HS-27A (cell line): ENCODE results near the gene PLEKHM2.

Experiments
- DNase-seq: peaks from one replicate; pipeline ENCODE4 v3.0.0-alpha.2; 2012; ENCODE audit warnings: low read depth, missing footprints

Gene PLEKHM2

DNA sequence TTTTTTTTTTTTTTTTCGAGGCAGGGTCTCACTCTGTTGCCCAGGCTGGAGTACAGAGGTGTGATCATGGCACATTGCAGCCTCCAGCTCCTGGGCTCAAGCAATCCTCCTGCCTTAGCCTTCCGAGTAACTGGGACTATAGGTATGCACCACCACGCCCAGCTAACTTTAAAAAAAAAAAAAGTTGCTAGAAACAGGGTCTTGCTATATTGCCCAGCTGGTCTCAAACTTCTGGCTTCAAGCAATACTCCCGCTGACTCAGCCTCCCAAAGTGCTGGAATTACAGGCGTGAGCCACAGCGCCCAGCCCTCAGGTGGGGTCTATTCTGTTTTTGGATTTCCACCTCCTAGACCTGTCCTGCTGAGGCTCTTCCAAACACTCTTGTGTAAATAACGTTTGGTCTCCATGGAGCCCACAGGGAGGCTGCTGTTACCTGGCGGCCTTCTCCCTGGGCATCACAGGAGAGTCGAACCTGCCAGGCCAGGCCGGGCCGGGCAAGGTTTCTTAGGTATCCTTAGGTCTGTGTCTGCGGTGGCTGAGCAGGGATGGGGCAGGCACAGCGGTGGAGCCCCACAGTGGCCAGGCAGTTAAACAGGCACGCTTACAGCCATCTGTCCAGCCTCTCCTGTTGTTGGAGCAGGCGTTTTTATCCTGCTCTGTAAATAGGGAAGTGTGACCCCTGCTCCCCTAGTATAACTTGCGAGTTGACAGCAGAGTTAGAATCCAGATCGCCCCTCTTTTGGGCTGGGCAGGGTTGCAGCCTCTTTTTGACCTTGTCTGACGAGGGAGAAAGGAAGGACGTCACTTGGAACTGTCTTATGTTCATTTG, 18.8 kb downstream of the PLEKHM2 start:
- no peak for DNase-seq

DNA sequence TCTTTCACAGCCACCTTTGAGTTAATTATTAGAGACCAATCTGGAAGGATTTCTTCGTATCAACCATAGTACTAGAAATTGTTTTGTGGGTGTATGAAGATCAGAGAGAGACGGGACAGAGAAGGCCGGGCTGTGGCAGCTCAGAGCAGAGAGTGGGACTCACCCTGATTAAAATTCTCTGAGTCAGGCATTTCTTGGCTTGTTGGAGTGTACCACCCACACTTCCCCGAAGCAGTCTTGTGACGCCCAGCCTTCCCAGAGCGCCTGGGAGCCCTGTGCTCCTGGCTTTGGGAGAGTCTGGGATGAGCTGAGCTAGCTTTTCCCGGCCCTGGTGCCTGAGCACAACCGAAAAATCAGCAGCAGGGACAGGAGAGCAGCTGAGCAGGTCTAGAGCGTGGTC, 19.4 kb downstream of the PLEKHM2 start:
- DNase-seq: no peak

DNA sequence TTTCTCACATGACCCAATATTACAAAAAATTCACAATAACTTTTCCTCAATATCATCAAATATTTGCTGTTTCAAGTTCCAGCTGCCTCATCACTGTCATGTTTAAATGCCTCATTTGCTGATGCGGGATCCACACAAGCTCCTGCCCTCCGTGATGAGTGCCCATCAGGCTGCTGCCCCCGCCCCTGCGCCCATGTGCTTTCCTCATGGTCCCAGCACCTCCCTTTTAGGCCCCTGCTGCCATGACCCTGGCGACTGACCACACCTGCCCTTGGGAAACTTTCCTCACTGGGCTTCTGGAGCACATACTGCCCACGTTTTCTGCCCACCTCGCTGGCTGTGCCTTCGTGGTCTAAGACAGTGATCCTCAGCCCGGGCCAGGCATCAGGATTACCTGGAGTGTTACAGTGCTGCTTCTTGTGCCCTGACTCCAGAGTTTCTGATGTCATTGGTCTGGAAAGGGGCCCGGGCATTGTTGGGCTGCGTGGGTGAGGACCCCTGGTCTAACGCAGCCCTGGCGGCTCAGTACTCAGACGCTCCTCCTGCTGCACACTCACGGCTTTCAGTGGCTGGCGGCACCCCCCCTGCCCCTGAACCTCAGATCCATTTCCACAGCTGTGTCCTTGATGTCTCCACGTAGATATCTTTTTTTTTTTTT, 20.5 kb downstream of the PLEKHM2 start:
- no peak for DNase-seq

DNA sequence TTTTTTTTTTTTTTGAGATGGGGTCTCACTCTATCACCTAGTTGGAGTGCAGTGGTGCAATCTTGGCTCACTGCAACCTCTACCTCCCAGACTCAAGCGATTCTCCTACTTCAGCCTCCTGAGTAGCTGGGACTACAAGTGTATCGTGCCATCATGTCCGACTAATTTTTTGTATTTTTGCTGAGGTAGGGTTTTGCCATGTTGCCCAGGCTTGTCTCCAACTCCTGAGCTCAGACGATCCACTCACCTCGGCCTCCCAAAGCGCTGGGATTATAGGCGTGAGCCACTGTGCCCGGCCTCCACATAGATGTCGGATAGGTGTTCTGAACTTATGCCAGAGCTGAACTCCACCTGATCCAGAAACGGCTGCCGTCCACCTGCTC, 21.1 kb downstream of the PLEKHM2 start:
- no peak for DNase-seq

DNA sequence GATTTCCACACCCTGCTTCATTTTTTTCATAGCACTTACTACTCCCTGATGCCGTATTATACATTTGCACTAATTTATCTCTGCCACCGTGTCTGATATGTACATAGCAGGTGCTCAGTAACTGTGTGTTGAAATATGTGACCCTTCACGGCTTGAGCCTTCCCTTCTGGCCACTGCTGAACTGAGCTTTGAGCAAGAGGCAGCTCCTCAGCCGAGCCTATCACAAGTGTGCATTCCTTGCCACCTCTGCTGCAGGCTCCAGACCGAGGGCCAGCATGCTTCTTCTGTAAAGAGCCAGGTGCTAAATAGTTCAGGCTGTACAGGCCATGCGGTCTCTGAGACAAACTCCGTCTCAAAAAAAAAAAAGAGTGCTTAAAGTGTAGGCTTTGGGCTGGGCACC, 22.6 kb downstream of the PLEKHM2 start:
- DNase-seq: no peak

DNA sequence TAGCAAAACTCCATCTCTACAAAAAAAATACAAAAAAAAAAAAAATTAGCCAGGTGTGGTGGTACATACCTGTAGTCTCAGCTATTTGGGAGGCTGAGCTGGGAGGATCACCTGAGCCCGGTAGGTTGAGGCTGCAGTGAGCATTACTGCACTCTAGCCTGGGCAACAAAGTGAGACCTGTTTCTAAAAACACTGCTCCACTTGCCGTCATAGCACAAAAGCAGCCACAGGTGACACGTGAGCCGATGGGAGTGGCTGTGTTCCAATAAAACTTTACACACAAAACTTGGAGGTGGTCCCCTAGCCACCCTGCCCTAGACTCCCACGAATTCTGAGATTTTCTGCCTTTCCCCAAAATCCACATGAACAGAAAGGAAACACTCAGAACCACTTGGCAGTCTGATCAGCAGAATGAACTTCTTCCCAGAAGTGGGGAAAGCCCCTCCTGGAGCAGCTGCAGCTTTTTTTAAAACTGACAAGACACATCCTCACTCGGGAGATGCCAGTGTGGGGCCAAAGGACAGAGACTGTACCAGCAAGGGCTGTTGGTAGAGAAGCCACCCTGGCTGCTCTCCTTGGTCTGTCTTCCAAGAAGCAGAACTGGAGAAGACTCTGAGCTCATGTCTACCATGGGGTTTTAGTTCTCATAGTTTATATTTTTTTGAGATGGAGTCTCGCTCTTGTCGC, 23.3 kb downstream of the PLEKHM2 start:
- no peak for DNase-seq

DNA sequence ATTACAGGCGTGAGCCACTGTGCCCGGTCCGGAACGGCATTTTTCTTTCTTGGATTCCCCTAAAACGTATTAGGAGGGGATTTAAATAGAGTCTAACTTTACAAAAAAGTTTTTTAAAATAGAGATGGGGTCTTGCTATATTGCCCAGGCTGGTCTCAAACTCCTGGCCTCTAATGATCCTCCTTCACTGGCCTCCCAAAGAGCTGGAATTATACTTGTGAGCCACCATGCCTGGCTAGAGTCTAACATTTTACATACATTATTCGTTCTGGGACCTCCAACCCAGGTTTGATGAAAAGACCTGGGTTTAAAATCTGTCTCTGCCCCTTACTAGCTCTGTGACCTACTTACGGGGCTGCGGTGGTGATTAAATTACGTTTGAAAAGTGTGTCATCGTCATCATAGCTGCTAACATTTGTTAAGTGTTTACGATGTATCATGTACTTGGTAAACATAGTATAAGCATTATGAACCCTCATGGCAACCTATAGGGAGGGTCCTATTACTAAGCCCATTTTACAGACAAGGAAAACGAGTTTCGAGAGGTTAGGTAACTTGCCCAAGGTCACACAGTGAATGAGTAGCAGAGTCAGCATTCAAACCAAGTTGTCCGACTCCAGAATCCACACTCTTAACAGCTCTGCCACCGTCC, 24.5 kb downstream of the PLEKHM2 start:
- no peak for DNase-seq

DNA sequence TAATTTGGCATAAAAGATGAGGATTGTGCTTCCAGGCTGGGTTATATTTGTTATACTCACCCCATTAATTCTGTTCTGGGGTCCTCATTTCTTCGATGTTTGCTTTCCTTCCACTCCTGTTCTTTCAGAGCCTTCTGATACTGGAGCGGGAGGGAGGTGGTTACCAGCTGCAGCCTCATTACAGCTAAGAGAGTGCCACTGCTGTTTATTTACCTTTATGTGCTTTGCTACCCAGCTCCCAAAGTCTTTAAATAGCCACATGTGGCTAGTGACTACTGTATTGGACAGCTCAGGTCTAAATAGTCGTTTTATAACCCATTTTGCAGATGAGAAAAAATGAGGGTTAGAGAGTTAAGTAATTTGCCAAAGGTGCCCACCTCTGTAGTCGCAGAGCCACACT, 25.1 kb downstream of the PLEKHM2 start:
- no peak for DNase-seq

DNA sequence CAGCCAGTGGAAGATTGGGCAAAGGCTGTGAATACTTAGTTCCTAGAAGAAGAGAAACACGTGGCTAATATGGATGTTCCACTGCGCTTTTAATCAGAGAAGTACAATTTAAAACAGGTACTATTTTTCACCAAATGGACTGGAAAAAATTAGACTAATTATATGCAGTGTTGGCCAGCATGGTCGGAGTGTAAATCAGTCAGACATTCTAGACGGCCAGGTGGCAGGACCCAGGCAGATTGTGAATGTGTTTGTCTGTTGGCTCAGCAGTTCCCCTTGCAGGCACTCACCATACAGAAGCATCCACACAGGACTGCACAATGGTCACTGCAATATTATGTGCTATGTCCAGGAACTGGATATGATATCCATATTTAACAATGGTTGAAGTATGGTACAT, 28.0 kb downstream of the PLEKHM2 start:
- DNase-seq: no peak

DNA sequence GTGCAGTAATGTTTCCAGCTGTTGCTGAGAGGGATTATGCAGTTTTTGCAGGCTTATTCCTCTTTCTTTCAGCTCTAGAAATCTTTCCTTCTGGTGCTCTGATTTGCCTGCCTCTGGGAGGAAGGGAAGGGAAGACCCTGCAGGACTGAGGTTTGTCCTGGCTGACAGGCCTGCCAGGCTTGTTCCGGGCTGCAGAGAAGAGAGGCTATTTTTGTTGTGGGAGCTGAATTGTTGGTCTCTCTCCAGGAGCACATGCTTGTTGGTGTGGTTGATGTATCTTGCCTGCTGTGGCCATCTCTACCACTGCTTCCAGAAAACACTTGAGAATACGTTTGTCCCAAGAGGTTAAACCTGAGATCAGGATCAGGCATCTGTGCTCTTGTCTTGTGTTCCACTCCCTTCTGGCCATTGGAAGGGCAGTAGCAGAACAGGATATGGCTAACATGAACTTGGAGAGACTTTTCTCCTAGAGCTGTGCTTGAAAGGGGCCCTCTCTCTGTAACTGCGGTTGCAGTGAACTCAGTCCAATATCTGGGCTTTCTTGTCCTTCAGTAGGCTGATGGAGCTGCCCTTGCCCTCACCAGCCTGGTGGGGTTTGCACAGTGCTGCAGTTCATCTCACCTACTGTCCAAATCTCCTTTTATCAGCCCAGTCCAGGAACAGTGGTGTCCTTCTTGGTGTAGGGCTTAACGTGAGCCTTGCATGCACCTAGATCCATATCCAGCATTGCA, 30.5 kb downstream of the PLEKHM2 start:
- no peak for DNase-seq

DNA sequence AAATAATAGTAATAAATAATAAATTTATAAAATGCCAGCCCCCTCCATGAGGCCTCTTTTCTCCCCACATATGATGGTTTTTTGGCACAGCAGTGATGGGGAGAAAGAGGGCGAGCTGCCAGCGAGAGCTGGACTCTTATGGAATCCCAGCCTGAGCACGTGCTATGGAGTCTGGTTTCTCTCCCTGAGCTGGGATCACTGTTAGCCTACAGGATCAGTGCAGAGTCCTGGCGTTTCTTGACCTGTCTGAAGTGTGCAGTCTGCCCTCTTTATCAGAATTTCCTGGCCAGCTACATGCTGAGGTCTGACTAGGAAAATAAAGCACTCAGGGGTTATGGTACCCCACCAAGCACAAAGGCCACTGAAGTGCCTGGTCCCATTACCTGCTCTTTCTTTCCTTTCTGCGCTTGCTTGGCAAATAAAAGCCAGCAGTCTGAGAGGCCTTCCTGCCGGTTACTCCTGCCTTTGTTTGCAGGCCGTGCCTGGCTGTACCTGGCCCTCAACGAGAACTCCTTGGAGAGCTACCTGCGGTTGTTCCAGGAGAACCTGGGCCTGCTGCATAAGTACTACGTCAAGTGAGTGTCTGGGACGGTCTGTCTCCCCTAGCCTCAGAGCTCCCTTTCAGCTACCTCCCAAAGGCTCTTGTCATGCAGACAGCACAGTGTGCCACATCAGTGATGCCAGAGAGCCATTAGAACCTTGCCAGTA, 33.5 kb downstream of the PLEKHM2 start:
- DNase-seq: no peak

DNA sequence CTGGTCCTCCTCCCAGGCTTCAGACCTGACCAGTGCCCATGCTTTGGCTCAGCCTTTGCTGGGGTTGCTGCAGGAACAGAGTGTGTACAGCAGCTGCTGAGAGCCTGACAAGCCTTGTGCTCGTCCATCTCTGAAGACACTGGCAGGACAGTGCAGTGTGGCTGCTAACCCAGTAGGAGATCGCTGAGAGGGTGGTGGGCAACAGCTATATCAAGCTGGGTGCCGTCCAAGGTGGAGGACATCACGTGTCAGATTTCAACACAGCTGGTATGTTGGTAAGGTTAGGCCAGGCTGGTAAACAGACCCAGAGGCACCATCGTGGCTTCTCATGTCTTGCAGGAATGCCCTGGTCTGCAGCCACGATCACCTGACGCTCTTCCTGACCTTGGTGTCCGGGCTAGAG, 34.1 kb downstream of the PLEKHM2 start:
- no peak for DNase-seq

DNA sequence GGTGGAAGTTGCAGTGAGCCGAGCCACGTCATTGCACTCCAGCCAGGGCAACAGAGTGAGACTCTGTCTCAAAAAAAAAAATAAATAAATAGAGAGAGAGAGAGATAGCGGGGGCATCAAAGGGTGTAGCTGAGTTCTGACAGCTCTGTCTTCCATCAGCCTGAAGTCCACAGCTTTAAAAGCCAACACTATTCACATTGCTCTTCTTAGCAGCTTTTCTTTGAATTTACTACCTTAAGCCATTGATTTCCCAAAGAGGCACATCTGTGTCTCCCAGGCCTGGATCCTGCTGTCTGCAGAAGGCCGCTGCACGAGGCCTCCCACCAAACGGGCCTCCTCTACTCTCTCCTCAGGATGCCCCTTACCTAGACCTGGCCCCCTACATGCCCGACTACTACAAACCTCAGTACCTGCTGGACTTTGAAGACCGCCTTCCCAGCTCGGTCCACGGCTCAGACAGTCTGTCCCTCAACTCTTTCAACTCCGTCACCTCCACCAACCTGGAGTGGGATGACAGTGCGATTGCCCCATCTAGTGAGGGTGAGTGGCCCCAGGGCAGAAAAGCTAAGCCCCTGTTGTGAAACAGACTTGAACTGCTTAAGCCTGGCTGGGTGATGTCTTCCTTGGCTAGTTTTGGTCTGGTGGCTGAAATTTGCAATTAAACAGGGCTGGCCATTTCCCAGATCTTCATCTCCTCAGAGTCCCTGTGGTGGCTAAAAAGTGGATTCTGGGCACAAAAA, 35.4 kb downstream of the PLEKHM2 start:
- no peak for DNase-seq

DNA sequence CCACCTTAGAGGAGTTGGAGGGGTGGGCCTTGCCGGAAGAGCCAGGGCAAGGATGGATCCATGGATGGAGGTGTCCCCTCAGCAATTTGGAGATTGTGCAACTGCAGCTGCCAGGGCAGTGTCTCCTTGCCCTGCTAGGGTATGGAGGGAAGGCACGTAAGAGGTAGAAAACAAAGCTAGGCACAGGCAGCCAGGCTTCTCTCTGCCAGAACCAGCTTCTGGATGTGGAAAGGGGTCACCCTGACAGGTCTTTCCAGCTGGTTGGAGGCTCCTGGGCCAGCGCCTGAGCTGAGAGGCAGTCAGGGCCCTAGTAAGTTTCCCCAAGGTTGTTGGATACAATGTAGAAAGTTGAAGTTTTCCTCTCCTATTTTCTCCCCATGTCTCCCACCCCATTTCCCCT, 36.7 kb downstream of the PLEKHM2 start:
- no peak for DNase-seq

DNA sequence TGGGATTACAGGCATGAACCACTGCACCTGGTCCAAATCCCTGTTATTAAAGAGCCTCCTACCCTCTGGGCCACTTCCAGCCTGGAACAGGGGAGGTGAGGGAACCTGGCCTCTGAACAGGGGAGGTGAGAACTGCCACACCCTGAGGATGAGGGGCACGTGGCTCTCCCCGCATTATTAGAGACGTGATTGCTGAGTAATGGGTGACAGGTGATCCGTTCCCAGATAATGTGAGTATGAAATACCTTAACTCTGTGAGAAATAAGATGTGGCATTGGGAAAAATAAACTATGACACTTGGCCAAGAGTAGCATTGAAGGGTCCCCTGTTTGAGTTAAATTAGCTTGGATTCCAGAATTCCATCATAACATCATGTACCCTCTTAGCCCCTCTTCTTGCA, 38.3 kb downstream of the PLEKHM2 start:
- no peak for DNase-seq

DNA sequence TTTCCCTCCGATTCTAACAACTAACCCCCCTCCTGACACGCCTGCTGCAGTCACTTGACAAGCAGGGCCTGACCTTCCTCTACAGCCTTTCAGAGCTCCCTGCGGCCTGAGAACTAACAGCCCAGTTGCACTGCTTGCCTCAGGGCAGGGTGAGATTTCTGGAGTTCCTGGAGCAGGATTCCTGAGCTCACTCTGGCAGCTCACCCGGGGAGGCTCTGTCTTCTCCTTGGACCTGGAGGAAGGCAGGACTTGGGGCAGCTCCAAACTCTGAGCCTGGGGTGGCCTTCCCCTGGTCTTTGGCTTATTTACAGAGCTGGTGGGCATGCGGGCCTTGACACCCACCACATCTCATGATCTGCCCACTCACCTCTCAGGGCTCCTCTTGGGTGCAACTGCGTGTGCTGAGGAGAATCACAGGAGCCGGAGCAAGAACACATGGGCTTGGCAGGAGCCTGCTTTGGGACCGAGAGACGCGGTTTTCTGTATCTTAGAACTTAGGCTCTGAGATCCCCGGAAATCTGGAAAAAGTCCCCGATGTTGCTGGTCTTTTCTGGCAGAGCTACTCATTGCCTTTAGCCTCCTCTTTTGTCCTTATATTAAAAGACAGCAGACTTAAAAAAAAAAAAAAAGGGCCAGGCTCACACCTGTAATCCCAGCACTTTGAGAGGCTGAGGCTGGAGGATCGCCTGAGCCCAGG, 38.9 kb downstream of the PLEKHM2 start:
- DNase-seq: no peak

DNA sequence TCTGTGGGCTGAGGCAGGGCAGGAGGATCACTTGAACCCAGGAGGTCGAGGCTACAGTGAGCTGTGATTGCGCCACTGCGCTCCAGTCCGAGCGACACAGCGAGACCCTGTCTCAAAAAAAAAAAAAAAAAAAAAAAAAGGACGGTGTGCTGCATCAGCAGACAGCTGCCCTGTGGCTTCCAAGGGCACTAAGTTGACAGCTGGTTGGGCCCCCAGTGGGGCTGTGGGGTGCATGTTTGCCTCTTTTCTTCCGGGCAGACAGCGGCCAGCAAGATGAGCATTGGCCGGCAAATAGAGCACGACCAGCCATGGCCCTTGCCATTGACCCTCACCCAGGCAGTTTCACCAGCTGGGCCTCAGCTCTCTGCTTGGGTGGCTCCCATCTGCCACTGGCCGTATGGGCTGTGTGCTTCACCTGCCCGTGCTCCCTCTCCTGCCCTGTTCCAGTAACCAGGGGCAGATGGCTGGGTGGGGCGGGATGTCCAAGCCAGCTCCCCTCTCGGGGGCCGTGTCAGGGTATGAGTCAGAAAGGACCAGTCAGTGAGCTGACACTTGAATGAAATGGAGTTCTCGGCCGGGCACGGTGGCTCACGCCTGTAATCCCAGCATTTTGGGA, 39.6 kb downstream of the PLEKHM2 start:
- DNase-seq: no peak

DNA sequence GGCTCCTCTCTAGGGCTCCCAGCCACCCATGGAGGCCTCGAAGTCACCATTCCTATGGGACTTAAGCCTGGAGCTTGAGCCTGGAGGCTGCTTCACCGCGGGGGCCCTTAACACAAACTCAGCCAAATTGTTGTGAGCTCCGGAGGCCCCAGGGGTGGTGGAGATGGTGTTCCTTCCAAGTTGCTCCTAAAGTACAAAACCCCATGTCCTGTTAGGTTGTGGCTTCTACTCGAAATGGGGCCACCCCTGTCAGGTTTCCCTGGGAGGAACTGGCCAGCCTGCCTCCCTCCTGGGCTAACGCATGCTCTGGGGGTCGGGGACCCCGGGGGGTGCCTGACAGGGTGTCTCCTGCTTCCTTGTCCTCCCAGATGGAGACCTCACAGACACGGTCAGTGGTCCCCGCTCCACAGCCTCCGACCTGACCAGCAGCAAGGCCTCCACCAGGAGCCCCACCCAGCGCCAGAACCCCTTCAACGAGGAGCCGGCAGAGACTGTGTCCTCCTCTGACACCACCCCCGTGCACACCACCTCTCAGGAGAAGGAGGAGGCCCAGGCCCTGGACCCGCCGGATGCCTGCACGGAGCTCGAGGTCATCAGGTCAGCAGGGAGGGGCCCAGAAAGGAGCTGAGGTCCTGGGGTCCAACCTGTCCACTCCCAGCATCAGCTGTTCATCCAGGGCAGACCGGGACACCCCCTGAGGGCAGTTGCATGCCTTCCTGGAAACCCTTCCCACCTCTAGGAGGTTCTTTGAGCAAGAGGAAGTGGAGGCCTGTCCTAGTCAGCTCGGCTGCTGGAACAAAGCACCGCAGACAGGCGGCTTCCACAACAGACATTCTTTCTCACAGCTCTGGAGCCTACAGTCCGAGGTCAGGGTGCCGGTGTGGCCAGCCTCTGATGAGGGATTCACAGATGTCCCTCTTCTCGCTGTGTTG, 41.1 kb downstream of the PLEKHM2 start:
- no peak for DNase-seq
